ENCODE results near the gene FSCN2. TPM values are rescaled to one million over a fixed set of nuclear protein-coding genes. Genes with fewer than 3 reads are reported as not detected.

FSCN2 gene
- total and polyA plus RNA-seq, 2 donors (not counting 3 experiments of a cell fraction or from before 2014, with no cell fraction given): 0.32 to 0.71 TPM

GRCh38 chr17:81581758-81582157, 53.6 kb downstream of the FSCN2 start:
- TF ChIP-seq GATA2 (IDR thresholded peaks at IDR 0.05; ENCODE audit: insufficient read depth, insufficient read length, low read depth, low read length) (no peak), POLR2AphosphoS5 (IDR thresholded peaks at IDR 0.05; ENCODE audit: insufficient read depth, low read depth, low read length) (no peak), CTCF (IDR thresholded peaks at IDR 0.05; ENCODE audit: extremely low read depth in 1 of 2, insufficient read depth in 1 of 2, low read depth in 1 of 2, low read length in 2 of 2) (no peak), MAX (IDR thresholded peaks at IDR 0.05; ENCODE audit: insufficient read depth, insufficient read length) (no peak), MYC (IDR thresholded peaks at IDR 0.05; ENCODE audit: low read depth, low read length) (no peak), POLR2A (IDR thresholded peaks at IDR 0.05; ENCODE audit: low read depth, low read length) (no peak), JUN (IDR thresholded peaks at IDR 0.05; ENCODE audit: borderline replicate concordance, insufficient read depth, insufficient read length, low read depth) (no peak), EZH2 (IDR thresholded peaks at IDR 0.05; ENCODE audit: borderline replicate concordance, low read depth, low read length, severe bottlenecking) (no peak), FOS (IDR thresholded peaks at IDR 0.05; ENCODE audit: borderline replicate concordance, insufficient read depth, low read length) (no peak)
- H2AFZ ChIP-seq (ENCODE audit: low read depth, low read length): no peak overlapping the region
- H3K9ac ChIP-seq (replicated peaks; ENCODE audit: extremely low read depth, insufficient read depth, low read length): no peak overlapping the region
- peaks cover 7 to 27% of the 10 kb centered on the region in 2 experiments for H3K36me3 ChIP-seq (ENCODE audit: control insufficient read depth in 2 of 2, extremely low read depth in 1 of 2, insufficient read depth in 2 of 2, low read length in 2 of 2)
- BruUV-seq (replicated peaks): no TSS peak
- FAIRE-seq (no peak), DNase-seq (ENCODE audit: low read depth, low spot score) (no peak)
- H3K4me1 ChIP-seq (ENCODE audit: control insufficient read depth, extremely low read depth, insufficient read depth, low read length): peaks cover 36% of the 10 kb centered on the region
- no peaks in the 10 kb centered on the region for H4K20me1 ChIP-seq (replicated peaks; ENCODE audit: control insufficient read depth, extremely low read depth, insufficient read depth, low read length)
- no peaks in the 10 kb centered on the region for H3K9me3 ChIP-seq (replicated peaks; ENCODE audit: control insufficient read depth, insufficient read depth, low read length)
- intact Hi-C loops (cut with micrococcal nuclease): no loop called here
- H3K4me3 ChIP-seq (replicated peaks in 1 of 3; ENCODE audit: insufficient read depth in 1 of 3, low read depth in 1 of 3, low read length in 3 of 3): no peak overlapping the region
- H3K27me3 ChIP-seq (ENCODE audit: control insufficient read depth in 2 of 2, insufficient read depth in 2 of 2, low read length in 2 of 2): no peaks in the 10 kb centered on the region
- ChIA-PET POLR2A (no interaction called here), CTCF (interaction anchor here (0.7 to 2.1 kb wide), 6 partner anchors 14 to 44 kb away, joined by 3 to 7 read pairs (median 4); no protein-coding TSS in a partner anchor)
- H3K9me1 ChIP-seq (replicated peaks; ENCODE audit: control insufficient read depth, extremely low read depth, insufficient read depth, low read length): no peaks in the 10 kb centered on the region
- dilution Hi-C loops (cut with MboI; ENCODE audit: extremely low pct_ligation_motif_present, low sequenced_read_pairs): no loop called here
- H3K4me2 ChIP-seq (ENCODE audit: insufficient read depth, low read length): no peak overlapping the region
- H3K27ac ChIP-seq (ENCODE audit: insufficient read depth, low read depth, low read length): no peak overlapping the region
- H3K79me2 ChIP-seq (ENCODE audit: control insufficient read depth, insufficient read depth, low read length): peaks cover 25% of the 10 kb centered on the region

All from endothelial cell of umbilical vein (primary cell).